NCI-H2227 (cell line): ENCODE data around the gene SLC10A7.

Experiments
- DNase-seq: peaks from one replicate; lab custom pipeline; 2025; ENCODE audit not compliant: unreplicated experiment; lab: John Stamatoyannopoulos, UW

The SLC10A7 gene

DNA sequence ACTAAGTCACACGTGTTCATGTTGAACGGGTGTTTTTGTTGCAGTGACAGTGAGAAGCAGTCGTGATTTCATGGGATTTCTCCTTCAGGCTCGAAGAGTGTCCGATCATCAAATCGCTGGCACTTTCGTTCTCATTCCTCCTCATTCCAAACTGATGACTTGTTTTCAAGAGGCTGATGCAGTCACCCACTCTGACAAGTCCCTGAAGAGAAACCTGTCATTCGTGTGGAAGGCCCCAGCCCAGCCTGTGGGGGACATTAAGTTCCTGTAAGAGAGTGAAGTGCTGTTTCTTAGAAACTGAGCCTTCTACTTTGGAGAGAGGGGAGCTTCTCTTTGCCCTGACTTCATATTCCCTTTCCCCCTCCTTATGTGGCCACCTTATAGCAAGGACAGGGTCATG lies 299.4 kb downstream of the SLC10A7 start:
- DNase-seq: no peak

DNA sequence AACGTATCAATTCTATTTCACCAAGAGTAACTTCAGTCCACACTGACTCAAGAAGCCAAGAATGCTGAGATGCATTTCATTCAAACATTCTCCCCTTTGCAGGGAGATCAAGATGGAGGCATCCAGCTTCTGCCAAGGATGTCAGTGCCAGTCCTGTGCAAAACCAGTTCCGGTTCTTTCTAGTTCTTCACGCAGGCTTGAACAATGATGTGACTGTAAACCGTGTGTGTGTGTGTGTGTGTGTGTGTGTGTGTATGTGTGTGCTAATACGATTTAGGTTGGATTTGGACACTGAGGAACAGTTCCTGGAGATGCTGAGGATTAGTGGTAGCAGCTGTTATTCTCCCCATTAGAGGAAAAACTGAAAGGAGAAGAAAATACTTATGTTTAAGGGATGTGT lies 307.5 kb downstream of the SLC10A7 start, which contains the start of gene REELD1:
Gene REELD1, plus strand, starts transcription at position 301 of the 400 bp plus-strand sequence. CDS start 2,415 bp downstream, outside the sequence.
- DNase-seq: no peak

DNA sequence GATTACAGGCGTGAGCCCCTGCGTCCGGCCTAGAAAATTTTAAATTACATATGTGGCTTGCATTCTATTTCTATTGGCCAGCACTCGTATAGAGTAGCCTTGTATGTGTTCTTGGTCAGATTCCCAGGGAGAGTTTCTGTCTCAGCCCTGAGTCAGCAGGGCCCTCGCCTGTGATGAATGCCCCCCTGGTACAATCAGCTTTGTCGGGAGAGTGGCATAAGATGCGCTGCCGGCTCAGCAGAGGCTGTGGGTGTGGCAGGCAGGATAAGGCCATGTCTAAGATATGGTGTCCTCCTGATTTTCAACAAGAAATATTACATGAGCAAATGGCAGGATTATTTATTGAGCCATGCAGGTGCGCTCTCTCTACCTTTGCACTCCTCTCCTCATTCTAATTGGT lies 309.0 kb downstream of the SLC10A7 start:
- no peak for DNase-seq

DNA sequence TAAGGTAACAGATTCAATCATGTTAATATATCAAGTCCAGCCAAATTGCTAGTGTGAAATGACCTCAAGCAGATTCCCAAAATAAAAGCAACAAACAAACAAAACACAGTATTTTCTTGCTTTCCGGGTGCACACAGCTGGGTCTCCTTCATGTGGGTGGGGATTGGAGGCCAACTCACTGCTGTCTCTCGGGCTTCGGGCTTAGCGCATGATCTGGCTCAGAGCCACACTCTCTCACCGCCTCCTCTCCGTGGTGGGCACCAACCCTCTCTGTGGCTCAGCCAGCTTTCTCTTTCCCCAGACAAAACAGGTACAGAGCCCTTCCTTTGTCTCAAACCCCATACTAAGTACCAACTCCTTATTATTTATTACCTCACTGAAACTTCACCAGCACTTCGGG lies 310.3 kb downstream of the SLC10A7 start:
- no peak for DNase-seq

DNA sequence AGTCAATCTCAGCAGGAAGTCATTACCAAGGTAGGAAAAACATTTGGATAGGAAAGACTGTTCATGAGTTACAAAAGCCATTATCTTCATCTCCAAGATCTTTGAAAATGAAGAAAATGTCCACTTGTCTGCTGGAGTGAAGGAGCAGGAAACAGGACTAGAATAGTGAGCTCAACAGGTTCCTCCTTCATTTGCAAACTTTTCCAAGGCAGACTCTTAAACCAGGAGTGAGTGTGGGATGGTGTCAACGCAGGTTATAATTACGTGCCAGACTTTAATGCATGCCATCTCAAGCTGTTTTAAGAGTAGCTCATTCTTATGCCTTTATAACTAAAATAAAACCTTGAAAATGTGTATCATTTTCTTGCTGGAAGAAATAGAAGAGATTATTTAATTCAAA lies 310.9 kb downstream of the SLC10A7 start:
- no peak for DNase-seq

DNA sequence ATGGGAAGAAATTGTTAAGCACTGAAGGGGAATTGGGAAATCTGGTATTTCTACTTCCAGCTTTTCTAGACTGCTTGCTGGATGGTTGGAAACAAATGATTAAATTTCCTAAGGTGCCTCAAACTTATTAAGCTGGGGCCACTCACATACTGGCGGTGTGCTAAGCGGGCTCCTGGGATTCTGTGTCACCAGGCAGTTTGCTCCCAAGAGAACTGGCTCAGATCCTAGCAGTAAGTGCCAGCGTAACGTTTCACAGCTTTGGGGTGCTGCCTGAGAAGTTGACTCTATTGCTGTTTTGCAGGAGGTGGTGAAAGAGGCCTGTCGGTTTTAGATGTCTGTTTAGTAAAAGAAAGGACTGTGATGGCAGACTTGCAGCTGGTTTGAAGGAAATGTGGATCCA lies 314.3 kb downstream of the SLC10A7 start:
- DNase-seq: no peak
